Chondrocyte (in vitro differentiated cells): ENCODE measurements around the gene LHFPL3. TPM values are rescaled to one million over a fixed set of nuclear protein-coding genes. Genes with fewer than 3 reads are reported as not detected.

Experiments used
- DNase-seq: peaks from one replicate; pipeline ENCODE4 v3.0.0; 2021; ENCODE audit warnings: mixed read lengths, low spot score
- H3K27ac Mint-ChIP-seq: one replicate; pipeline ENCODE4 v1.8.0; 2021; ENCODE audit warnings: mild to moderate bottlenecking, moderate library complexity, mixed read lengths; ENCODE audit not compliant: unreplicated experiment
- H3K27me3 Mint-ChIP-seq: 2 replicates; pipeline ENCODE4 v1.8.0; 2021; ENCODE audit warnings: low read depth, mixed read lengths
- H3K36me3 Mint-ChIP-seq: 2 replicates; pipeline ENCODE4 v1.8.0; 2021; ENCODE audit warnings: low read depth, mixed read lengths
- H3K4me1 Mint-ChIP-seq: 2 replicates; pipeline ENCODE4 v1.8.0; 2021; ENCODE audit warnings: low read depth, mild to moderate bottlenecking, mixed read lengths
- H3K4me3 Mint-ChIP-seq: one replicate; pipeline ENCODE4 v1.8.0; 2021; ENCODE audit warnings: mild to moderate bottlenecking, moderate library complexity, mixed read lengths; ENCODE audit not compliant: unreplicated experiment
- H3K9me3 Mint-ChIP-seq: 2 replicates; pipeline ENCODE4 v1.8.0; 2021; ENCODE audit warnings: low read depth, mixed read lengths
- CTCF ChIP-seq: fragments of 200-600 bp; sonication (generic); IDR thresholded peaks from 2 replicates; pipeline ENCODE4 v1.5.0; 2021; ENCODE audit warnings: antibody characterized with exemption, mild to moderate bottlenecking, moderate library complexity
- total RNA-seq: library from RNA; stranded (reverse); gene quantifications from 3 replicates; pipeline ENCODE4 v1.2.1, GENCODE V29; 2021

LHFPL3 gene
- total RNA-seq, 1 donor from 2014 or later, result not detected

DNA sequence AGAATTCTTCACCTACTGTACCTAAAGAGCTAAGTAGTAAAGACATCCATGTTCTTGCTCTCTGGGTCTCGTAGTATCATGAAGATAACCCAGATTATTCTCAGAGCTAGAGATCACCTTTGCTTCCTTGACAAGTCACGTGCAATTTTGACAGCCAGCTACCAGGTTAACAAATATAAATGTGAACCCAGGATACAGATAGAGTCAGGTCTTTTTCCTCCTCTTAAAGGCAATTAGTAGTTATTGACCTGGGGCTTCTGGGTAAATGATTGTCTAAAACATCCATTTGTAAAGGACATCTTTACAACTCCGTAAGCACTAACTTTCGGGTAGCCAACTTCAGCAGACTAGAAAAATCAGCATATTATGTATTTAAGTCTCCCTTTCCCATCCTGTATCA is 28.8 kb downstream of the LHFPL3 start:
- Mint-ChIP-seq H3K4me3 (no peak overlapping the region), H3K36me3 (no peaks in the 10 kb centered on the region), H3K4me1 (no peaks in the 10 kb centered on the region), H3K27ac (no peak overlapping the region), H3K27me3 (peaks cover 10% of the 10 kb centered on the region), H3K9me3 (no peaks in the 10 kb centered on the region)
- TF ChIP-seq CTCF, result no peak
- no peak for DNase-seq

- H3K4me1 Mint-ChIP-seq, result no peaks in the 10 kb centered on the region
- no peak overlapping the region for H3K4me3 Mint-ChIP-seq
- no peaks in the 10 kb centered on the region for H3K36me3 Mint-ChIP-seq
- H3K9me3 Mint-ChIP-seq, result no peaks in the 10 kb centered on the region
- no peak for DNase-seq
- no peak for TF ChIP-seq CTCF
- H3K27ac Mint-ChIP-seq, result no peak overlapping the region
- peaks cover 5% of the 10 kb centered on the region for H3K27me3 Mint-ChIP-seq
Observed at GRCh38 chr7:104358446-104359132, 30.2 kb downstream of the LHFPL3 start.

GRCh38 chr7:104362756-104363155 is 34.4 kb downstream of the LHFPL3 start:
- no peak for TF ChIP-seq CTCF
- H3K9me3 Mint-ChIP-seq, result no peaks in the 10 kb centered on the region
- H3K27me3 Mint-ChIP-seq, result no peaks in the 10 kb centered on the region
- no peaks in the 10 kb centered on the region for H3K36me3 Mint-ChIP-seq
- no peak overlapping the region for H3K27ac Mint-ChIP-seq
- H3K4me3 Mint-ChIP-seq, result no peak overlapping the region
- H3K4me1 Mint-ChIP-seq, result no peaks in the 10 kb centered on the region
- no peak for DNase-seq

DNA sequence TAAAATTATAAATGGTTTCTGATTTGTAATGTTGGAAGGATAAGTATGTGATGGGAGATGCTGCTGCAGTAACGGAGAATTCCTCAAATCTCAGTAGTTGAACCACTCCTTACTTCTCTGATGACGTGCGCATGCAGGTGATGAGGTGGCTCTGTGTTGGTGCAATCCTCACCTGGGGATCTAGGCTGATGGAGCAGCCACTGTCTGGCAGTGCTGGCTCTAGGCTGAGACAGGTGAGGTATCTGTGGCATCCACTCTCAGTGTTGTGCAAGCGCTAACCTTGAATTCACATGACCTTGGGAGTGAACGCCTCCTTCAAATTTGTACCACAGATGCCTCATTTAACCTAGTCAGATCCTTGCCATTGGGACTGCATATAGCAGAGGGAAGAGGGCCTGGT is 35.0 kb downstream of the LHFPL3 start:
- H3K4me1 Mint-ChIP-seq, result no peaks in the 10 kb centered on the region
- H3K9me3 Mint-ChIP-seq, result no peaks in the 10 kb centered on the region
- no peak for TF ChIP-seq CTCF
- H3K27me3 Mint-ChIP-seq, result no peaks in the 10 kb centered on the region
- no peak overlapping the region for H3K4me3 Mint-ChIP-seq
- DNase-seq, result no peak
- no peak overlapping the region for H3K27ac Mint-ChIP-seq
- no peaks in the 10 kb centered on the region for H3K36me3 Mint-ChIP-seq

DNA sequence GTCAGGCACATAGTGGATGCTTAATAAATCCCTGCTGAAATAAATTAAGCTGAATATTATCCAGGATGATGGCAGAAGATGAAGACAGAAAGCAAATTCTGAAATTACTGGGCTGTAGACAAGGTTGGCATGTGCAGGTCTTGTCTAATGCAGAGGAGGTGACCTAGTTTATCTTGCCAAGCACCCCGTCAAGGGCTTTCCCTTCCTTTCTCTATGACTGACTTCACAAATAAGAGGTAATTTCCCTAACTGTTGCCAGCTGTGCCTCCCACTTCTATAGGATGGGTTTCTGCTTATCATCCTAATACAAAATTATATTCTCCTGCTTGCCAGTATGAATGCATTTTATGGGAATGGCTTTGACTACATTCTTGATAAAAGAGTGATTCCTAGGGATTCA is 38.0 kb downstream of the LHFPL3 start:
- peaks cover 6% of the 10 kb centered on the region for H3K27me3 Mint-ChIP-seq
- DNase-seq, result no peak
- TF ChIP-seq CTCF, result no peak
- no peak overlapping the region for H3K27ac Mint-ChIP-seq
- no peaks in the 10 kb centered on the region for H3K4me1 Mint-ChIP-seq
- H3K9me3 Mint-ChIP-seq, result no peaks in the 10 kb centered on the region
- no peak overlapping the region for H3K4me3 Mint-ChIP-seq
- no peaks in the 10 kb centered on the region for H3K36me3 Mint-ChIP-seq
